Measurements from ENCODE around the gene GABRD. TPM values are rescaled to one million over a fixed set of nuclear protein-coding genes. Genes with fewer than 3 reads are reported as not detected.

GABRD gene
- polyA plus RNA-seq, 3 donors = 0.64 to 1.7 (median 1.4) TPM

GRCh38 chr1:2047749-2048729, 28.9 kb downstream of the GABRD start:
- no peak for DNase-seq (ENCODE audit: extremely low read depth in 1 of 11, low read depth in 9 of 11, low spot score in 4 of 11)

GRCh38 chr1:2049225-2049717, 30.1 kb downstream of the GABRD start:
- DNase-seq (ENCODE audit: extremely low read depth in 1 of 11, low read depth in 9 of 11, low spot score in 4 of 11) = no peak

GRCh38 chr1:2049718-2050431, 30.7 kb downstream of the GABRD start, which contains the start of gene PRKCZ:
Gene PRKCZ, plus strand, starts transcription at chr1:2050411. Its CDS starts 220 bp downstream, at chr1:2050631.
- peak in 9 of 11 donors; percentile 67 to 86 (median 78) for DNase-seq (ENCODE audit: extremely low read depth in 1 of 11, low read depth in 9 of 11, low spot score in 4 of 11)

GRCh38 chr1:2050461-2050792, 31.3 kb downstream of the GABRD start:
- no peak for DNase-seq (ENCODE audit: extremely low read depth in 1 of 11, low read depth in 9 of 11, low spot score in 4 of 11)

- no peak for DNase-seq (ENCODE audit: extremely low read depth in 1 of 11, low read depth in 9 of 11, low spot score in 4 of 11)
Measured at GRCh38 chr1:2050793-2051682, 31.9 kb downstream of the GABRD start.

GRCh38 chr1:2052054-2052679, 33.0 kb downstream of the GABRD start:
- no peak for DNase-seq (ENCODE audit: extremely low read depth in 1 of 11, low read depth in 9 of 11, low spot score in 4 of 11)

- no peak for DNase-seq (ENCODE audit: extremely low read depth in 1 of 11, low read depth in 9 of 11, low spot score in 4 of 11)
Measured at GRCh38 chr1:2052756-2053155, 33.6 kb downstream of the GABRD start.

- DNase-seq (ENCODE audit: extremely low read depth in 1 of 11, low read depth in 9 of 11, low spot score in 4 of 11) = no peak
Measured at GRCh38 chr1:2053217-2053616, 34.1 kb downstream of the GABRD start.

GRCh38 chr1:2053784-2054376, 34.7 kb downstream of the GABRD start:
- DNase-seq (ENCODE audit: extremely low read depth in 1 of 11, low read depth in 9 of 11, low spot score in 4 of 11) = no peak

GRCh38 chr1:2054560-2054959, 35.4 kb downstream of the GABRD start:
- no peak for DNase-seq (ENCODE audit: extremely low read depth in 1 of 11, low read depth in 9 of 11, low spot score in 4 of 11)

- DNase-seq (ENCODE audit: extremely low read depth in 1 of 11, low read depth in 9 of 11, low spot score in 4 of 11) = no peak
Measured at GRCh38 chr1:2055911-2056575, 36.9 kb downstream of the GABRD start.

GRCh38 chr1:2056955-2057590, 37.9 kb downstream of the GABRD start:
- DNase-seq (ENCODE audit: extremely low read depth in 1 of 11, low read depth in 9 of 11, low spot score in 4 of 11) = no peak

- DNase-seq (ENCODE audit: extremely low read depth in 1 of 11, low read depth in 9 of 11, low spot score in 4 of 11) = no peak
Measured at GRCh38 chr1:2059290-2059953, 40.3 kb downstream of the GABRD start.

- no peak for DNase-seq (ENCODE audit: extremely low read depth in 1 of 11, low read depth in 9 of 11, low spot score in 4 of 11)
Measured at GRCh38 chr1:2060072-2060471, 40.9 kb downstream of the GABRD start.

GRCh38 chr1:2060535-2060934, 41.4 kb downstream of the GABRD start:
- no peak for DNase-seq (ENCODE audit: extremely low read depth in 1 of 11, low read depth in 9 of 11, low spot score in 4 of 11)

GRCh38 chr1:2061065-2061778, 42.1 kb downstream of the GABRD start:
- DNase-seq (ENCODE audit: extremely low read depth in 1 of 11, low read depth in 9 of 11, low spot score in 4 of 11) = no peak

Data from renal cortex interstitium (tissue), 11 donors.